Islet of Langerhans (tissue), 1 donor: ENCODE data around the gene DIP2C.

Experiments used
- FAIRE-seq: peaks from one replicate; lab custom pipeline; 2011; peaks lifted over from hg19 to GRCh38; lab: Jason Lieb, UNC

Gene DIP2C

GRCh38 chr10:625751-626711, 63.4 kb downstream of the DIP2C start:
- no peak for FAIRE-seq

GRCh38 chr10:625333-625696, 64.2 kb downstream of the DIP2C start:
- FAIRE-seq = no peak

- peak; percentile 56 for FAIRE-seq
Observed at GRCh38 chr10:624605-625332, 64.7 kb downstream of the DIP2C start.

- FAIRE-seq = no peak
Observed at GRCh38 chr10:624312-624604, 65.2 kb downstream of the DIP2C start.

GRCh38 chr10:623477-624311, 65.8 kb downstream of the DIP2C start:
- no peak for FAIRE-seq

- no peak for FAIRE-seq
Observed at GRCh38 chr10:623014-623413, 66.5 kb downstream of the DIP2C start.

- FAIRE-seq = no peak
Observed at GRCh38 chr10:621981-622740, 67.3 kb downstream of the DIP2C start.

GRCh38 chr10:621513-621912, 68.0 kb downstream of the DIP2C start:
- FAIRE-seq = no peak

GRCh38 chr10:620971-621370, 68.5 kb downstream of the DIP2C start:
- no peak for FAIRE-seq

GRCh38 chr10:620417-620816, 69.1 kb downstream of the DIP2C start:
- FAIRE-seq = no peak

- no peak for FAIRE-seq
Observed at GRCh38 chr10:619710-620109, 69.8 kb downstream of the DIP2C start.

GRCh38 chr10:618229-618989, 71.1 kb downstream of the DIP2C start:
- FAIRE-seq = no peak

- no peak for FAIRE-seq
Observed at GRCh38 chr10:617471-617870, 72.0 kb downstream of the DIP2C start.

GRCh38 chr10:615583-616152, 73.8 kb downstream of the DIP2C start:
- FAIRE-seq = no peak

GRCh38 chr10:614790-615582, 74.5 kb downstream of the DIP2C start:
- FAIRE-seq = no peak

- FAIRE-seq = no peak
Observed at GRCh38 chr10:614139-614711, 75.2 kb downstream of the DIP2C start.

- FAIRE-seq = no peak
Observed at GRCh38 chr10:613271-614138, 76.0 kb downstream of the DIP2C start.

GRCh38 chr10:612696-613095, 76.8 kb downstream of the DIP2C start:
- FAIRE-seq = no peak
